Stimulated activated CD8-positive, alpha-beta memory T cell treated with anti-CD3 and anti-CD28 coated beads, Interleukin-12 subunit alpha, Interleukin-12 subunit beta, amount 100 ng/mL, for 24 hours (primary cell): ENCODE data around the gene ZDHHC19.
"Not testable (repeated sequence)": the region's sequence is repeated elsewhere in the genome, so short reads cannot be mapped to it uniquely, and the experiment has no call there.

Experiments used
- DNase-seq: peaks from one replicate; pipeline ENCODE4 v3.0.0-alpha.2; 2020; ENCODE audit errors: extremely low read depth

ZDHHC19 gene, protein sequence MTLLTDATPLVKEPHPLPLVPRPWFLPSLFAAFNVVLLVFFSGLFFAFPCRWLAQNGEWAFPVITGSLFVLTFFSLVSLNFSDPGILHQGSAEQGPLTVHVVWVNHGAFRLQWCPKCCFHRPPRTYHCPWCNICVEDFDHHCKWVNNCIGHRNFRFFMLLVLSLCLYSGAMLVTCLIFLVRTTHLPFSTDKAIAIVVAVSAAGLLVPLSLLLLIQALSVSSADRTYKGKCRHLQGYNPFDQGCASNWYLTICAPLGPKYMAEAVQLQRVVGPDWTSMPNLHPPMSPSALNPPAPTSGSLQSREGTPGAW

DNA sequence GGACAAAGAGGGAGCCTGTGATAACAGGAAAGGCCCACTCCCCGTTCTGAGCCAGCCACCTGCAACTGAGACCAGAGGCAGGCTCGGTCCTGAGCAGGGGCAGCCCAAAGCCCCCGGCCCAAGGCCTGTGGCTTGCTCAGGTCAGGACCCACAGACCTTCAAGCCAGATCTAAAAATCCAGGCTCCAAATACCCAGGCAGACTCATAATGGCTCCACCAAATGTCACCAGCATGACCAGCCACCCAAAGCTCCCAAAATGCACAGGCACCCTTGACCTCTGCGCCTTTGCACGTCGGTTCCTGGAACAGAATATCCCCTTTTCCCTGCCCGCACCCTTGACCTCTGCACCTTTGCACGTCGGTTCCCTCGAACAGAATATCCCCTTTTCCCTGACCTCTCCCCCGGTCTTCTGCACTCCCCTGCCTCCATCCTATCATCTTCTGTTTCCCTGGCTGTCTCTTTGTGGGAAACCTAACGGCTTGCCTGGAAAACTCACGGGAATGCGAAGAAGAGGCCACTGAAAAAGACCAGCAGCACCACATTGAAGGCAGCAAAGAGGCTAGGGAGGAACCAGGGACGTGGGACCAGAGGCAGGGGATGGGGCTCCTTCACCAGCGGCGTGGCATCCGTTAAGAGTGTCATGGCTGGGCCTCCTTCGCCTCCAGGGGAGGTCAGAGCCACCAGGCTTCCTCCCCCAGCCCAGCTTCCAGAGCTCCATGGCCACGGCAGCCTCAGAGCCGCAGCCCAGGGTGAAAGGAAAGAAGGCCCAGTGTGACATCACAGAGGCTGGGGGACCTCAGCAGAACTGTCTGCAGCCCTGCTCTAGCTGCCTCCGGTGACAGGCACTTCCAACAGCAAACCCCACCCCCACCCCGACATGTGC lies at the start of gene ZDHHC19:
Gene ZDHHC19 (minus strand): TSS at position 728 of the 884 bp plus-strand sequence. CDS start 85 bp downstream, at position 643.
- DNase-seq = no peak

DNA sequence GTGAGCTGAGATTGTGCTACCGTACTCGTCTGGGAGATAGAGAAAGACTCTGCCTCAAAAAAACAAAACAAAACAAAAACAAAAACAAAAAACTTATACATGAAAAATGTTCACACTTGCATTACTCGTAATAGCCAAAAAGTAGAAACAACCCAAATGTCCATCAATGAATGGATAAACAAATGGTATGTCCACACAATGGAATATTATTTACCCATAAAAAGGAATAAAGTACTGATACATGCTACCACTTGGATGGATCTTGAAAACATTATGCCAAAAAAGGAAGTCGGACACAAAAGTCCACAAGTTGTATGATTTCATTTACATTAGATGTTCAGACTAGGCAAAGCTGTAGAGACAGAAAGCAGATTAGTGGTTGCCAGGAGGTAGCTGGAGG lies 49.6 kb upstream of the ZDHHC19 start:
- DNase-seq = no peak

DNA sequence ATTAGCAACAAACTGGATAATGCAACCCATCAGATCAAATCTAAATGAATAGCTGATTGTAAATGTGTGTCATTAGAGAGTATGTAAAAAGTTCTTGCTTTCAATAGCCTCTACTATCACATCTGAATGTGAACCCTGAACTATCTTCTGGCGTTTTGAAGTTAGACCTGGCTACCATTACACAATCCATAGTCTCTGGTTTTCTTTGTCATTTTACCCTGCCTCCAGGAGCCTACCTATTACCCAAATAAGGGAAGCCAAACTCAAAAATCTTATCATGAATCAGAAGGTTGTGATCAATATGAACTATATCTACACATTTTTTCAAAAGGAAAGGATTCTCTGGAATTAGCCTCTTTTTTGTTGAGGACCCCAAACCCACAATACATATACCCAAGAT lies 44.6 kb upstream of the ZDHHC19 start:
- no peak for DNase-seq

GRCh38 chr3:196254376-196255283 lies 43.4 kb upstream of the ZDHHC19 start:
- no peak for DNase-seq

DNA sequence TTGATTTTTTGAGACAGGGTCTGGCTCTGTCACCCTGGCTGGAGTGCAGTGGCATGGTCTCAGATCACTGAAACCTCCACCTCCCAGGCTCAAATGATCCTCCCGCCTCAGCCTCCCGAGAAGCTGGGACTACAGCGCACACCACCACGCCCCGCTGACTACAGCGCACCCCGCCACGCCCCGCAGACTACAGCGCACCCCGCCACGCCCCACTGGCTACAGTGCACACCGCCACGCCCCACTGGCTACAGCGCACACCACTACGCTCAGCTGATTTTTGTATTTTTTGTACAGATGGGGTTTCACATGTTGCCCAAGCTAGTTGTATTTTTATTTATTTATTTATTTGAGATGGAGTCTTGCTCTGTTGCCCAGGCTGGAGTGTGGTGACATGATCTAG lies 40.7 kb upstream of the ZDHHC19 start:
- DNase-seq = no peak

DNA sequence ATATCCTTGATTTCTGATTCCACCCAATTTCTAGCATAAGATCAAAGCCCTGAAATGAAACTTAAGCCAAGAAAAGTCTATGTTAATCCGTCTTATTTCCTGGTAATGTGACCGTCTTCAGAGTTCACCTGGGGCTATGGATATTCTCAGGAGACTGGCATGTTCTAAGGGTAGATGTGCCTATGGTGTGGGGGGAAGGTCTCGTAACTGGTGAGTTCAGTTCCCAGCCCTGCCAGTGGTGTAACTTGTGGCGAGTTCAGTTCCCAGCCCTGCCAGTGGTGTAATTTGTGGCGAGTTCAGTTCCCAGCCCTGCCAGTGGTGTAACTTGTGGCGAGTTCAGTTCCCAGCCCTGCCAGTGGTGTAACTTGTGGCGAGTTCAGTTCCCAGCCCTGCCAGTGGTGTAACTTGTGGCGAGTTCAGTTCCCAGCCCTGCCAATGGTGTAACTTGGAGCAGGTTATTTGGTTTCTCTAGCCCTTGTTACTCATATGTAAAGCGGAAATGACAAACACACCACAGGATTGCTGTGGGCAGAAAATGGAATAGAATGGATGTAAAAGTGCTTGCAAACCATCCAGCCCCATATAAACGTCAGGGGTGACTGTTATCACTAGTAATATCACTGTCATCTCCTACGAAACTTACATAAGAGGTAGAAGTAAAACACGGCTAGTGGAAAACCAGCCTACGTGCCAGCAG lies 35.6 kb upstream of the ZDHHC19 start:
- DNase-seq = no peak

- DNase-seq = not testable (repeated sequence)
These were observed 33.0 kb upstream of the ZDHHC19 start for GRCh38 chr3:196244166-196244565.

- DNase-seq = no peak
These were observed 30.5 kb upstream of the ZDHHC19 start for GRCh38 chr3:196241704-196242103.

GRCh38 chr3:196240424-196240823 lies 29.2 kb upstream of the ZDHHC19 start:
- no peak for DNase-seq

DNA sequence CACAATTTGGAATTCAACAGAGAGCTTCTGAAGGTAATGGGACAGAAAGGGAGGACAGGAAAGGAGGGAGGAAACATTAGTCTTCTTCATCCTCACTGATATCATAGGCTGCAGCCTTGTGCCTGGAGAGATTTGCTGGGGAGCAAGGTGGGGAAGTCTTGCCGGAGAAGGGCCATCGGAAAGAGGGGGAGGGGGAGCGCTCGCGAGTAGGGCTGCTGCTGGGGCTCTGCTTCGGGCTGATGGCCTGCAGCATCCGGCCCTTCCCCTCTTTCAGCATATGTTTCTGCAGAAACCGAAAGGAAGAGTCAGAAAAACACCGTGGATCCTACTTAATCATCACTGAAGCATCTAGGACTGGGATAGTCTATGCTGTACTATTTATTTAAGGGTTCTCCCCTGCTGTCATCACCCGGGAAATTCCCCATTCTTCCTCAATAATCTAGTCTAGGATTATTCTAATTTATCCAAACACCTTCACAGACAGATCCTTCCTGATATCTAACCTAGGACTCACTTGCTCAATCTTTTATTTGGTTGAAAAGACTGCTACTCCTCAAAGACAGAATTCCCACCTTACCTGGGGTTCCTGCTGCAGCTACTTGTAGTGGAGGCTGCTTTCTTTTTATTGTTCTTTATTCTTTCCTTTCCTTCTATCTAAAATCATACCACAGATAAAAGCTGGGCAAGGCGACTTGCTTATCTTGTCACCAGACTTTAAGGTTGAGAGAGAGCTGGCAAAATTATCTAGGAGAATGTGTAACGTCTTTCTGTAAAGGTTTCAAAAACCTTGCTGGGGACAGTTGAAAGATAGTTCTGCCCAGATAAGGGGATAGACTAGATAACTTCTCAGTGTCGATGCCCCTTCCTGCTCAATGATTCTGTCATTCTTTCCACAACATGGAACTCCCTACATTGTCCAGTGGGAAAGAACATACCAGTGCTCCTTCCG lies 27.7 kb upstream of the ZDHHC19 start:
- no peak for DNase-seq

DNA sequence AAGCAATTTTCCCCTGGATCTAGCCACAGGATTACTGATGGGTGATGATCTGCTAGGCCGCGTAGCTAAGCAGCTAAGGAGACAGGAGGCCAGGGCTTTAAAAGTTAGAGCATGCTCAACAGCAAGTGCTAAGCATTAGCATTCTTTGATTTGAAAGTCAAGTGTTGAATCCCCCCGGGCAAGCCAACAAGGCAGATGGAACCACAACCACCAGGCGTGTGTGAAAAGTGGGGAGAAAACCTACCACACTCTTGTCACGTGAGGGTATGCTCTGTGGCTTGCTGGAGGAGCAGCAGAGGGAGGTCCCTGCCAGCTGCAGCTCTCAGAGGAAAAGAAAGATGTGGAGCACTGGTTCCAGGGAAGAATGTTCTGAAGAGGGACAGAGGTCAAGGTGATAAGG lies 26.0 kb upstream of the ZDHHC19 start:
- no peak for DNase-seq

DNA sequence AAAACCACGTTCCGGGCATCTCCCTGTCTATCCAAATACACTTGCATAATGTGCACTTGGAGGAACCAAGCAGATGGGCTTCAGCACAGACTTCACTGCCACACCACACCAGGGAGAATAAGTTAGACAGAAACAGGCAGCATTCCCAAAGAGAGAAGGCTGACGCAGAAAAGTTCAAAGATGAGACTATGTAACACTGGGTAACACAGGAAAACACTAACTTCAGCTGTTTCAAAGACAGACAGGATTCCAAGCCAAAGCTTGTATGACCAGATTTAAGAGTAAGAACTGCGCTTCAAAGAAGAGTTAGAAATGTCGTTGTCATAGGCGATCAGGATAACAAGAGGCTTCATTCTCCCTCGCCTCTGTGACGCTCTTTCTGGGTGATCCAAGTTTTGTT lies 25.0 kb upstream of the ZDHHC19 start:
- DNase-seq = no peak

GRCh38 chr3:196235452-196236122 lies 24.4 kb upstream of the ZDHHC19 start:
- no peak for DNase-seq

DNA sequence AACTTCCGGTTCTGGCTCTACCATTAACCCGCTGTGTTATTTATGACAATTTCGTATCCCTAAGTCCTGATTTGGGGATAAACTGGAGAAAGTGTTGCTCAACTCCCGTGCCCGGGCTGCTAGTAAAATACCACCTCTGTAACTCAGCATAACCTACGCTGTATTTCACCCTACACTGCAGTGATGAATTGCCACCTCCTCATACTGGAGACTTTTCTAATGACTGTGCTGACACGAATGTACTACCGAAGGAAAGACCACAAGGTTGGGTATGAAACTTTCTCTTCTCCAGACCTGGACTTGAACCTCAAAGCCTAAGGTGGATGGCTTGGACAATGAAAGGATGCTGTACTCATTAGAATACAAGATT lies 21.7 kb upstream of the ZDHHC19 start:
- no peak for DNase-seq

- DNase-seq = no peak
These were observed 21.1 kb upstream of the ZDHHC19 start for GRCh38 chr3:196232154-196232881.

GRCh38 chr3:196227629-196228493 lies 16.7 kb upstream of the ZDHHC19 start:
- DNase-seq = no peak

- no peak for DNase-seq
These were observed 15.9 kb upstream of the ZDHHC19 start for GRCh38 chr3:196227121-196227561.

DNA sequence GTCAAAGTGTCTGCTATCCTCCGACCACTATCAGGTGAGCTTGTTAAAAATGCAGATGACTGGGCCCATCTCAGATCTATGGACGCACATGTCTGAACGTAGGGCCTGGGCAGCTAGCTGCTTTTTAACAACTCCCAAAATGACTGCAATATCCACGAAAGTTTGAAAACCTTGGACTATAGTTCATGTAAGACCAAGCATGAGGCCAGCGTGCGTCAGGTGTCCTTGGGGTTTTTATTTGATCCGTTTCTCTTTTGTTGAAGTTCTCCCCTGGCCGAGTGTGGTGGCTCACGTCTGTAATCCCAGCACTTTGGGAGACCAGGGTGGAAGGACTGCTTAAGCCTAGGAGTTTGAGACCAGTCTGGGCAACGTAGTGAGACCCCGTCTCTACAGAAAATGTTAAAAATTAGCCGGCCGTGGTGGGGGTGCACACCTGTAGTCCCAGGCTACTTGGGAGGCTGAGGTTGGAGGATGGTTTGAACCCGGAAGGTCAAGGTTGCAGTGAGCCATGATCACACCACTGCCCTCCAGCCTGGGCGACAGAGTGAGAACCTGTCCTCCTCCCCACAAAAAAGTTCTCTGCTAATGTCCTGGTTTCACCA lies 14.7 kb upstream of the ZDHHC19 start:
- no peak for DNase-seq
